Right lobe of liver (tissue), 4 donors: Measurements from ENCODE around the gene ORC4.

Experiments used
- POLR2A ChIP-seq: fragments of 450-650 bp; IDR thresholded peaks from one replicate; pipeline ENCODE4 v1.6.1; 2017; ENCODE audit warnings: antibody characterized with exemption, mild to moderate bottlenecking
- TF ChIP-seq, protein P1 (sequence below), 4 donors: fragments of 200-600 bp in 3 of 4; fragments of 450-650 bp in 1 of 4; IDR thresholded peaks; one replicate each; pipeline versions ENCODE4 v1.5.1 to v1.8.0; 2016 to 2022; ENCODE audit warnings: antibody characterized with exemption in 4 of 4, mild to moderate bottlenecking in 2 of 4
- donor health status: DM: no; HTN: no; CAD: no.
- donor health status: DM: no; HTN: no; CAD: no.
- donor health status: DM: no; HTN: yes; CAD: no.

DNA sequence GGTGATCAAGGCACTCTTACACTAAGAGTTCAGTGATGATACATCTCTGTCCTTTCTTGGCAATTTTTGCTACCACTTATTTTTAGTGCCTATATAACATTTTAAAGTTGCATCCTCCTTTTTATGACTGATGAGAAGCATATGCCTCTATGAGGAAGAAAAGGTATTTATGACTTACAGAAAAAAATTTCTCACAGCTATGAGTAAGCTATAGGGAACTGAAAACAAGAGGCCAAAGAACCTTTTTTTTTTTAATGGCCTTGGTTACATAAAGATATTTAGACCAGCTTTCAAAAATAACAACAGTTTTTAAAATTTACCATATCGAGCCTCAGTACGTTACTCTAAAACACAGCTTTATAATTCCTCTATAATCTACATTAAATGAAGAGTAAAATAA lies 21.7 kb upstream of the ORC4 start:
- TF ChIP-seq, protein P1, sequence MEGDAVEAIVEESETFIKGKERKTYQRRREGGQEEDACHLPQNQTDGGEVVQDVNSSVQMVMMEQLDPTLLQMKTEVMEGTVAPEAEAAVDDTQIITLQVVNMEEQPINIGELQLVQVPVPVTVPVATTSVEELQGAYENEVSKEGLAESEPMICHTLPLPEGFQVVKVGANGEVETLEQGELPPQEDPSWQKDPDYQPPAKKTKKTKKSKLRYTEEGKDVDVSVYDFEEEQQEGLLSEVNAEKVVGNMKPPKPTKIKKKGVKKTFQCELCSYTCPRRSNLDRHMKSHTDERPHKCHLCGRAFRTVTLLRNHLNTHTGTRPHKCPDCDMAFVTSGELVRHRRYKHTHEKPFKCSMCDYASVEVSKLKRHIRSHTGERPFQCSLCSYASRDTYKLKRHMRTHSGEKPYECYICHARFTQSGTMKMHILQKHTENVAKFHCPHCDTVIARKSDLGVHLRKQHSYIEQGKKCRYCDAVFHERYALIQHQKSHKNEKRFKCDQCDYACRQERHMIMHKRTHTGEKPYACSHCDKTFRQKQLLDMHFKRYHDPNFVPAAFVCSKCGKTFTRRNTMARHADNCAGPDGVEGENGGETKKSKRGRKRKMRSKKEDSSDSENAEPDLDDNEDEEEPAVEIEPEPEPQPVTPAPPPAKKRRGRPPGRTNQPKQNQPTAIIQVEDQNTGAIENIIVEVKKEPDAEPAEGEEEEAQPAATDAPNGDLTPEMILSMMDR (IDR thresholded peaks at IDR 0.05) = no peak
- no peak for TF ChIP-seq POLR2A
